Ovary (tissue), 9 donors: ENCODE data around the gene C1orf185. TPM values are rescaled to one million over a fixed set of nuclear protein-coding genes. Genes with fewer than 3 reads are reported as not detected.

Experiments used
- DNase-seq, 5 donors: peaks; one replicate each; pipeline ENCODE4 v3.0.0-alpha.2; 2019 to 2020
- H3K27ac ChIP-seq, 2 donors: fragments of 200-600 bp; one replicate each; pipeline versions ENCODE4 v1.5.1 to v1.8.0; 2019 to 2022
- H3K27me3 ChIP-seq: fragments of 200-600 bp; one replicate; pipeline ENCODE4 v1.8.0; 2022
- H3K36me3 ChIP-seq: fragments of 200-600 bp; sonication (generic); one replicate; pipeline ENCODE4 v1.5.1; 2019
- H3K4me1 ChIP-seq: one replicate; pipeline ENCODE4 v1.8.1; 2013; ENCODE audit warnings: mild to moderate bottlenecking, moderate library complexity; ENCODE audit not compliant: insufficient read depth
- H3K4me3 ChIP-seq: fragments of 200-600 bp; sonication (generic); one replicate; pipeline ENCODE4 v1.5.1; 2017
- H3K9me3 ChIP-seq, 2 donors: fragments of 200-600 bp in 1 of 2; sonication (generic) in 1 of 2; one replicate each; pipeline versions ENCODE4 v1.5.1 to v1.8.1; 2013 to 2019; ENCODE audit warnings: mild to moderate bottlenecking in 1 of 2, moderate library complexity in 1 of 2
- CTCF ChIP-seq, 3 donors: fragments of 450-650 bp in 2 of 3; fragments of 200-600 bp in 1 of 3; IDR thresholded peaks; one replicate each; pipeline versions ENCODE4 v1.5.1 to v1.8.0; 2016 to 2022; ENCODE audit warnings: antibody characterized with exemption in 3 of 3, mild to moderate bottlenecking in 1 of 3
- EP300 ChIP-seq: sonication (generic); formaldehyde crosslinking; IDR thresholded peaks from one replicate; pipeline ENCODE4 v1.6.1; 2017; ENCODE audit warnings: antibody characterized with exemption
- POLR2A ChIP-seq: fragments of 450-650 bp; IDR thresholded peaks from one replicate; pipeline ENCODE4 v1.6.1; 2017; ENCODE audit warnings: antibody characterized with exemption, mild to moderate bottlenecking, moderate library complexity
- WGBS, 3 donors: extraction: QIAGEN DNeasy Blood & Tissue Kit in 1 of 3; methylation state at CpG; one replicate each; pipeline versions ENCODE4 v1.1.5 to v1.1.7; 2013 to 2017; 5-methylcytosine and 5-hydroxymethylcytosine counted together
- intact Hi-C, 4 donors: fragments of 100-400 bp; cut with DNase I; formaldehyde crosslinking; loops; one replicate each; pipeline versions ENCODE4 v1.11.0 to v1.15.1; 2022 to 2023
- polyA plus RNA-seq, 2 donors: library from polyadenylated mRNA; stranded (reverse); fragments of 200-250 nt in 1 of 2; fragments of 350-450 nt in 1 of 2; fragmentation: Illumina TruSeq in 1 of 2; extraction: RNeasy Lipid Tissue Mini Kit (QIAGEN cat#74804) in 1 of 2; gene quantifications; one replicate each; pipeline ENCODE4 v1.2.3, GENCODE V29; 2013 to 2014
- total RNA-seq, 7 donors: library from RNA; depleted of rRNA in 2 of 7; stranded (reverse); fragments of >200 nt in 2 of 7; fragmentation: NEBNext Ultra II Directional in 3 of 7; extraction: Animal tissue kit (Norgen Biotek cat#: 25700) in 3 of 7; gene quantifications; one replicate each; pipeline versions ENCODE4 v1.1.0 to v1.2.4, GENCODE V29; 2016 to 2023
- donor health status: DM: no; HTN: no; CAD: no; lungs with moderate emphysema.
- donor health status: DM: no; HTN: no; CAD: no.
- donor health status: Bipolar disorder and iron deficiency.
- donor health status: DM: yes; HTN: yes; CAD: no.
- donor health status: DM: no; HTN: no; CAD: no.
- donor health status: DM: yes; HTN: yes; CAD: no.

C1orf185 gene
- total and polyA plus RNA-seq, 9 donors: not detected

GRCh38 chr1:51073456-51073855, 28.6 kb upstream of the C1orf185 start:
- TF ChIP-seq CTCF (IDR thresholded peaks at IDR 0.05) (no peak), EP300 (no peak), POLR2A (no peak)
- no peaks in the 10 kb centered on the region for H3K27me3 ChIP-seq
- no peaks in the 10 kb centered on the region for H3K4me1 ChIP-seq
- DNase-seq: no peak
- intact Hi-C loops: no loop called here
- H3K27ac ChIP-seq: no peak overlapping the region
- H3K36me3 ChIP-seq: no peaks in the 10 kb centered on the region
- 74 to 92% (median 90%) methylated on average over 1 of the region's 1 CpG for WGBS, 3 donors
- H3K9me3 ChIP-seq: no peaks in the 10 kb centered on the region
- no peak overlapping the region for H3K4me3 ChIP-seq

- TF ChIP-seq CTCF (IDR thresholded peaks at IDR 0.05): no peak
- TF ChIP-seq POLR2A: no peak
- TF ChIP-seq EP300: no peak
- 76 to 81% (median 79%) methylated on average over 3 of the region's 3 CpGs for WGBS, 3 donors
These were observed 15.3 kb upstream of the C1orf185 start for GRCh38 chr1:51086496-51087271.

GRCh38 chr1:51088474-51088873, 13.6 kb upstream of the C1orf185 start:
- no peaks in the 10 kb centered on the region for H3K4me1 ChIP-seq
- no peak overlapping the region for H3K4me3 ChIP-seq
- no peak for DNase-seq
- intact Hi-C loops: no loop called here
- 6 to 25% (median 13%) methylated on average over 1 of the region's 1 CpG for WGBS, 3 donors
- H3K36me3 ChIP-seq: no peaks in the 10 kb centered on the region
- no peak for TF ChIP-seq EP300
- TF ChIP-seq CTCF (IDR thresholded peaks at IDR 0.05): no peak
- no peak for TF ChIP-seq POLR2A
- H3K27me3 ChIP-seq: no peaks in the 10 kb centered on the region
- no peak overlapping the region for H3K27ac ChIP-seq
- H3K9me3 ChIP-seq: no peaks in the 10 kb centered on the region

More at GRCh38 chr1:51086496-51087271, 15.3 kb upstream of the C1orf185 start:
- Histone ChIP-seq H3K4me1 (no peaks in the 10 kb centered on the region), H3K27me3 (no peaks in the 10 kb centered on the region), H3K27ac (no peak overlapping the region), H3K4me3 (no peak overlapping the region), H3K36me3 (no peaks in the 10 kb centered on the region), H3K9me3 (no peaks in the 10 kb centered on the region)
- no peak for DNase-seq
- intact Hi-C loops: no loop called here

GRCh38 chr1:51093581-51093980, 8.4 kb upstream of the C1orf185 start:
- DNase-seq: no peak
- Histone ChIP-seq H3K4me3 (no peak overlapping the region), H3K27ac (no peak overlapping the region), H3K4me1 (no peaks in the 10 kb centered on the region), H3K36me3 (no peaks in the 10 kb centered on the region), H3K27me3 (no peaks in the 10 kb centered on the region), H3K9me3 (no peaks in the 10 kb centered on the region)
- TF ChIP-seq EP300: no peak
- WGBS, 3 donors: 63 to 81% (median 72%) methylated on average over 1 of the region's 1 CpG
- intact Hi-C loops: no loop called here

GRCh38 chr1:51097171-51097570, 4.9 kb upstream of the C1orf185 start:
- Histone ChIP-seq H3K27ac (no peak overlapping the region), H3K27me3 (no peaks in the 10 kb centered on the region), H3K4me3 (no peak overlapping the region), H3K4me1 (no peaks in the 10 kb centered on the region), H3K36me3 (no peaks in the 10 kb centered on the region), H3K9me3 (no peaks in the 10 kb centered on the region)
- intact Hi-C loops: no loop called here
- TF ChIP-seq EP300 (no peak), CTCF (IDR thresholded peaks at IDR 0.05) (no peak), POLR2A (no peak)
- DNase-seq: no peak
- WGBS, 3 donors: 82 to 91% (median 88%) methylated on average over 1 of the region's 1 CpG
